ENCODE measurements around the gene CCDC13. TPM values are rescaled to one million over a fixed set of nuclear protein-coding genes. Genes with fewer than 3 reads are reported as not detected.
A peak's percentile ranks its signal among the peaks of the same experiment; 100 is the strongest.

The CCDC13 gene
- total RNA-seq, 6 experiments from 2014 or later: 1.2 to 2.5 (median 1.6) TPM

DNA sequence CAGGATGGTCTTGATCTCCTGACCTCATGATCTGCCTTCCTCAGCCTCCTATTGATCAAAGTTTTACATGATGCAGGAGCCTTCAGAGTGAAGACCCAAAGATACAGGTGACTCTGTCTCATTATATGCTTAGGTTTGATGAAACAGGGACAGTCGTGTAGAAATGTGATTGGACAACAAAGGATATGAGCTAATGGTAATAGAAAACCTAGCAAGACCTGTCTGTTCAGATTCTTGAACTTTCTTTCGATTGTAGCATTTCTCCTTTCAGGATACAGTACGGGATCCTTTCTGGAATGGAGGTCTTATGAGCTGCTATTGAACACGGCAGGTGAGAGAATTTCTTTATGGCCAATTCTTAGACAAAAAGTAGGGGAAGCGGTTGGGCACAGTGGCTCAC lies 36.1 kb upstream of the CCDC13 start, which contains the start of gene ACKR2:
Gene ACKR2, plus strand, starts transcription at position 244 of the 400 bp plus-strand sequence. CDS start 55,058 bp downstream, outside the sequence.
- DNase-seq: no peak
- TF ChIP-seq CTCF (IDR thresholded peaks at IDR 0.05): no peak
- no peak for TF ChIP-seq POLR2A (IDR thresholded peaks at IDR 0.05)
- 91% methylated on average over 5 of the region's 5 CpGs for WGBS (ENCODE audit: insufficient coverage, low coverage, low lambda C conversion rate, missing lambda C conversion rate)
- Histone ChIP-seq H3K36me3 (no peaks in the 10 kb centered on the region), H3K9me3 (no peaks in the 10 kb centered on the region), H3K4me3 (no peak within 1 kb of the TSS), H3K27ac (no peak within 1 kb of the TSS), H3K27me3 (no peaks in the 10 kb centered on the region), H3K4me1 (peaks cover 0 to 7% (median 0%) of the 10 kb centered on the region in 4 donors)
- ATAC-seq: no peak
- intact Hi-C loops (cut with DNase I): no loop called here

GRCh38 chr3:42807929-42808328 lies 34.9 kb upstream of the CCDC13 start:
- H3K9me3 ChIP-seq: no peaks in the 10 kb centered on the region
- no peak for TF ChIP-seq CTCF (IDR thresholded peaks at IDR 0.05)
- TF ChIP-seq POLR2A (IDR thresholded peaks at IDR 0.05): no peak
- no peaks in the 10 kb centered on the region for H3K27me3 ChIP-seq
- ATAC-seq (no peak), DNase-seq (no peak)
- intact Hi-C loops (cut with DNase I): no loop called here
- no peak overlapping the region for H3K27ac ChIP-seq
- WGBS (ENCODE audit: insufficient coverage, low coverage, low lambda C conversion rate, missing lambda C conversion rate): 90% methylated on average over 3 of the region's 4 CpGs
- peaks cover 0 to 10% (median 0%) of the 10 kb centered on the region in 4 donors for H3K4me1 ChIP-seq
- H3K36me3 ChIP-seq: no peaks in the 10 kb centered on the region
- no peak overlapping the region for H3K4me3 ChIP-seq

- H3K9me3 ChIP-seq: no peaks in the 10 kb centered on the region
- 17% methylated on average over 12 of the region's 23 CpGs for WGBS (ENCODE audit: insufficient coverage, low coverage, low lambda C conversion rate, missing lambda C conversion rate)
- peak; percentile 85 to 92 (median 92) for DNase-seq
- H3K4me3 ChIP-seq: peak overlapping the region; percentile 82 to 91 (median 86)
- H3K27me3 ChIP-seq: no peaks in the 10 kb centered on the region
- ATAC-seq: peak; percentile 34 to 65 (median 54)
- peaks cover 0 to 35% (median under 1%) of the 10 kb centered on the region in 4 donors for H3K4me1 ChIP-seq
- H3K27ac ChIP-seq: peak overlapping the region; percentile 98 to 99 (median 98)
- intact Hi-C loops (cut with DNase I): no loop called here
- no peaks in the 10 kb centered on the region for H3K36me3 ChIP-seq
- TF ChIP-seq POLR2A (IDR thresholded peaks at IDR 0.05) (peak; percentile 86), CTCF (IDR thresholded peaks at IDR 0.05) (no peak)
Measured at GRCh38 chr3:42805141-42805821, 32.2 kb upstream of the CCDC13 start.

GRCh38 chr3:42804831-42805132 lies 31.7 kb upstream of the CCDC13 start:
- Histone ChIP-seq H3K4me3 (peak overlapping the region; percentile 82 to 91 (median 86)), H3K4me1 (peaks cover 0 to 40% (median 3%) of the 10 kb centered on the region in 4 donors), H3K9me3 (no peaks in the 10 kb centered on the region), H3K27ac (peak overlapping the region; percentile 98 to 99 (median 98)), H3K27me3 (no peaks in the 10 kb centered on the region), H3K36me3 (no peaks in the 10 kb centered on the region)
- DNase-seq: no peak
- TF ChIP-seq POLR2A (IDR thresholded peaks at IDR 0.05): no peak
- 0% methylated on average over 8 of the region's 13 CpGs for WGBS (ENCODE audit: insufficient coverage, low coverage, low lambda C conversion rate, missing lambda C conversion rate)
- peak in 2 of 4 donors; percentile 12 to 28 for ATAC-seq
- intact Hi-C loops (cut with DNase I): no loop called here

DNA sequence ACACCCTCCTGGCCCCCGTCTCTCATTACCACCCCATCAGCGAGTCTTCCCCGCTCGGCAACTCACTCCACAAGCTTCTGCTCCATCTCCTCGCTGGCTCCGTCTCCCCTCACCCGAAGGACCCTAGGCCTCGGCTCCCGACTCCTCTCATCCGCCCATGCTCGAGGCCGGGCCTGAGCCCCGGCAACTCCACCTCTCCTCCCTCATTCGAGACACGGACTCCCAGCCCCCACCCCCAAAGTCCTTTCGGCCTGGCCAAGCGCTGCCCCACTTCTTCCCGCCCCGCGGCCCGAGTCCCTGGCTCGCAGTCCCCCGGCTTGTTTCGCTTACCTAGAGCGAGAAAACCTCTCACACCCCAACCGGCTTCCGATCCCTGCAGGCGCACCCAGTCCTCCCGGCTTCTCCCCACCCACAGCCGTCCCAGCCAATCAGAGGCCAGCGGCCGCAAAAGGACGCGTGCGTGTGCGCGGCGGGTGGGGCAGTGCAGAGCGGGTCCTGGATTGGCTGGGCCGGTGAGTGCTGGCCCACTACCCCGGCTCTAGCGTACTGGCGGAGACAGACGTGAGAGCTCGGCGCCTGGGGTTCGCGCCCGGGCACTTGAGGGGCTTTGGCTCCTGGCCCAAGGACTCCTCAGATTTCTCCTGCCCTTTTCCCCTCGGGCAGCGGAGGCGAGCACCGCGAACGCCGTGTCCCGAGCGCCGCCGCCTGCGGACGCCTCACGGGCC lies 31.2 kb upstream of the CCDC13 start, which contains the start of gene HIGD1A:
Gene HIGD1A, minus strand, starts transcription at position 385 of the 725 bp plus-strand sequence. CDS start 10,237 bp downstream, outside the sequence.
- Histone ChIP-seq H3K4me1 (peaks cover 0 to 42% (median 3%) of the 10 kb centered on the region in 4 donors), H3K4me3 (peak within 1 kb of the TSS; percentile 82 to 91 (median 86)), H3K9me3 (no peaks in the 10 kb centered on the region), H3K27ac (peak within 1 kb of the TSS; percentile 98 to 99 (median 98)), H3K36me3 (no peaks in the 10 kb centered on the region), H3K27me3 (no peaks in the 10 kb centered on the region)
- DNase-seq (peak; percentile 98 to 99 (median 99)), ATAC-seq (peak; percentile 90 to 98 (median 94))
- under 1% methylated on average over 33 of the region's 63 CpGs for WGBS (ENCODE audit: insufficient coverage, low coverage, low lambda C conversion rate, missing lambda C conversion rate)
- no peak for TF ChIP-seq CTCF (IDR thresholded peaks at IDR 0.05)
- TF ChIP-seq POLR2A (IDR thresholded peaks at IDR 0.05): peak; percentile 100
- intact Hi-C loops (cut with DNase I): no loop called here

Data from right lobe of liver (tissue), 6 donors.